ENCODE measurements around the gene COX7A2.

DNA sequence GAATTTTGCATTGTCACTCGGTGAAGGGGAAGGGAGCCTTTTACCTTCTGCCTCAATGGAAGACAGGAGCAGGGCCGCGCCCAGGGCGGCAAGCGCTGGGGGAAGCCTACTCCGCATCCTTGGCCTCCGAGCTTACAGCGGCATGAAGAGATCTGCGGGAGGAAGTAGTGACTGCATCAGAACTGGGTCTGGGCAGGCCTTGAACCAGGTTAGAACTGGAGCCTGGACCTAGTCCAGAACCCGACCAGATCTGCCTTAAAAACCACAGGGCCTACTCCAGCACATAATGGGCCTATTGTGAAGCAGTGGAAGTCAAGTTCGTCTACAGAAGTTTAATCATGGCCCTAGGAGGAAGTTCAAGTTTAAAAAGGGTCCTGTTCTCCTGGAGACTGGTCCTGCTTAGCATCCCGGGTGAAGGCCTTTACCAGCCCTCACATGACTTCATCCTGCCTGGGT lies 40.9 kb downstream of the COX7A2 start:
- TF ChIP-seq ZBTB20 (CRISPR knock-in tag; IDR thresholded peaks at IDR 0.05; ENCODE audit: borderline replicate concordance, low read depth) (no peak), KLF16 (CRISPR knock-in tag; IDR thresholded peaks at IDR 0.05) (no peak), ZNF549 (CRISPR knock-in tag; IDR thresholded peaks at IDR 0.05) (no peak), HCFC1 (IDR thresholded peaks at IDR 0.05; ENCODE audit: low read depth, low read length) (no peak), RBM22 (optimal IDR thresholded peaks at IDR 0.05; ENCODE audit: low read length) (no peak), ZNF672 (CRISPR knock-in tag; IDR thresholded peaks at IDR 0.05) (no peak), TCF12 (IDR thresholded peaks at IDR 0.05) (no peak), TCF12 (CRISPR knock-in tag; IDR thresholded peaks at IDR 0.05) (no peak), POLR2AphosphoS5 (IDR thresholded peaks at IDR 0.05; ENCODE audit: low read depth, low read length) (no peak), ZNF335 (CRISPR knock-in tag; IDR thresholded peaks at IDR 0.05) (no peak)
- TF ChIP-seq, protein P1, sequence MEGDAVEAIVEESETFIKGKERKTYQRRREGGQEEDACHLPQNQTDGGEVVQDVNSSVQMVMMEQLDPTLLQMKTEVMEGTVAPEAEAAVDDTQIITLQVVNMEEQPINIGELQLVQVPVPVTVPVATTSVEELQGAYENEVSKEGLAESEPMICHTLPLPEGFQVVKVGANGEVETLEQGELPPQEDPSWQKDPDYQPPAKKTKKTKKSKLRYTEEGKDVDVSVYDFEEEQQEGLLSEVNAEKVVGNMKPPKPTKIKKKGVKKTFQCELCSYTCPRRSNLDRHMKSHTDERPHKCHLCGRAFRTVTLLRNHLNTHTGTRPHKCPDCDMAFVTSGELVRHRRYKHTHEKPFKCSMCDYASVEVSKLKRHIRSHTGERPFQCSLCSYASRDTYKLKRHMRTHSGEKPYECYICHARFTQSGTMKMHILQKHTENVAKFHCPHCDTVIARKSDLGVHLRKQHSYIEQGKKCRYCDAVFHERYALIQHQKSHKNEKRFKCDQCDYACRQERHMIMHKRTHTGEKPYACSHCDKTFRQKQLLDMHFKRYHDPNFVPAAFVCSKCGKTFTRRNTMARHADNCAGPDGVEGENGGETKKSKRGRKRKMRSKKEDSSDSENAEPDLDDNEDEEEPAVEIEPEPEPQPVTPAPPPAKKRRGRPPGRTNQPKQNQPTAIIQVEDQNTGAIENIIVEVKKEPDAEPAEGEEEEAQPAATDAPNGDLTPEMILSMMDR (CRISPR knock-in tag; IDR thresholded peaks at IDR 0.05), result no peak
- TF ChIP-seq, protein P2, sequence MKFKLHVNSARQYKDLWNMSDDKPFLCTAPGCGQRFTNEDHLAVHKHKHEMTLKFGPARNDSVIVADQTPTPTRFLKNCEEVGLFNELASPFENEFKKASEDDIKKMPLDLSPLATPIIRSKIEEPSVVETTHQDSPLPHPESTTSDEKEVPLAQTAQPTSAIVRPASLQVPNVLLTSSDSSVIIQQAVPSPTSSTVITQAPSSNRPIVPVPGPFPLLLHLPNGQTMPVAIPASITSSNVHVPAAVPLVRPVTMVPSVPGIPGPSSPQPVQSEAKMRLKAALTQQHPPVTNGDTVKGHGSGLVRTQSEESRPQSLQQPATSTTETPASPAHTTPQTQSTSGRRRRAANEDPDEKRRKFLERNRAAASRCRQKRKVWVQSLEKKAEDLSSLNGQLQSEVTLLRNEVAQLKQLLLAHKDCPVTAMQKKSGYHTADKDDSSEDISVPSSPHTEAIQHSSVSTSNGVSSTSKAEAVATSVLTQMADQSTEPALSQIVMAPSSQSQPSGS (CRISPR knock-in tag; IDR thresholded peaks at IDR 0.05), result no peak

Measured in HepG2 (cell line).